Upper lobe of right lung (tissue), 1 donor: ENCODE results near the gene DPY30. TPM values are rescaled to one million over a fixed set of nuclear protein-coding genes. Genes with fewer than 3 reads are reported as not detected.
"Not testable (repeated sequence)": the region's sequence is repeated elsewhere in the genome, so short reads cannot be mapped to it uniquely, and the experiment has no call there.

Experiments used
- ATAC-seq: fragments of 200-7000 bp; cut with Tn5 transposase; one replicate; pipeline ENCODE4 v1.9.1; 2020; ENCODE audit warnings: mild to moderate bottlenecking, moderate library complexity
- DNase-seq: peaks from one replicate; pipeline ENCODE4 v3.0.0-alpha.2; 2020
- H3K27ac ChIP-seq: fragments of 200-600 bp; one replicate; pipeline ENCODE4 v1.8.0; 2022
- H3K27me3 ChIP-seq: fragments of 200-600 bp; one replicate; pipeline ENCODE4 v1.8.0; 2022; ENCODE audit warnings: mild to moderate bottlenecking
- H3K36me3 ChIP-seq: fragments of 200-600 bp; one replicate; pipeline ENCODE4 v1.8.0; 2022
- H3K4me1 ChIP-seq: fragments of 200-600 bp; one replicate; pipeline ENCODE4 v1.8.0; 2022
- H3K4me3 ChIP-seq: fragments of 200-600 bp; one replicate; pipeline ENCODE4 v1.8.0; 2022; ENCODE audit warnings: mild to moderate bottlenecking
- H3K9me3 ChIP-seq: fragments of 200-600 bp; one replicate; pipeline ENCODE4 v1.8.0; 2022
- CTCF ChIP-seq: fragments of 200-600 bp; IDR thresholded peaks from one replicate; pipeline ENCODE4 v1.8.0; 2022; ENCODE audit warnings: antibody characterized with exemption
- intact Hi-C: fragments of 100-400 bp; cut with DNase I; formaldehyde crosslinking; loops from one replicate; pipeline ENCODE4 v1.11.0; 2022
- total RNA-seq: library from RNA; stranded (reverse); fragmentation: NEBNext Ultra II Directional; extraction: Animal tissue kit (Norgen Biotek cat#: 25700); gene quantifications from one replicate; pipeline ENCODE4 v1.2.1, GENCODE V29; 2021
- donor health status: DM: no; HTN: yes; CAD: no; lungs with severe emphysema.

The DPY30 gene
- total RNA-seq, 1 donor from 2014 or later: 53.7 TPM

GRCh38 chr2:32051836-32052439 is 12.3 kb upstream of the DPY30 start:
- intact Hi-C loops: no loop called here

GRCh38 chr2:32043561-32043960 is 4.0 kb upstream of the DPY30 start:
- H3K27ac ChIP-seq: no peak overlapping the region
- no peak for TF ChIP-seq CTCF
- H3K36me3 ChIP-seq: no peaks in the 10 kb centered on the region
- ATAC-seq: no peak
- DNase-seq: peak; percentile 9
- intact Hi-C loops: no loop called here
- H3K4me3 ChIP-seq: no peak overlapping the region
- peaks cover 6% of the 10 kb centered on the region for H3K4me1 ChIP-seq
- no peaks in the 10 kb centered on the region for H3K27me3 ChIP-seq
- H3K9me3 ChIP-seq: no peaks in the 10 kb centered on the region

More at GRCh38 chr2:32051836-32052439, 12.3 kb upstream of the DPY30 start:
- TF ChIP-seq CTCF: no peak
- DNase-seq (no peak), ATAC-seq (no peak)
- Histone ChIP-seq H3K36me3 (no peaks in the 10 kb centered on the region), H3K4me1 (no peaks in the 10 kb centered on the region), H3K9me3 (no peaks in the 10 kb centered on the region), H3K27me3 (no peaks in the 10 kb centered on the region), H3K27ac (no peak overlapping the region), H3K4me3 (no peak overlapping the region)

GRCh38 chr2:32034198-32034887 is 5.3 kb downstream of the DPY30 start:
- H3K4me1 ChIP-seq, intact Hi-C loops, DNase-seq, H3K27ac ChIP-seq, ATAC-seq, H3K27me3 ChIP-seq, H3K4me3 ChIP-seq, H3K9me3 ChIP-seq: not testable (repeated sequence)
- H3K36me3 ChIP-seq: peaks cover 28% of the 10 kb centered on the region

GRCh38 chr2:32018789-32019482 is 20.7 kb downstream of the DPY30 start:
- intact Hi-C loops, H3K4me3 ChIP-seq, H3K27me3 ChIP-seq, H3K9me3 ChIP-seq, ATAC-seq, DNase-seq, H3K4me1 ChIP-seq, H3K27ac ChIP-seq: not testable (repeated sequence)
- peaks cover 44% of the 10 kb centered on the region for H3K36me3 ChIP-seq

- intact Hi-C loops: no loop called here
- ATAC-seq (no peak), DNase-seq (no peak)
- peaks cover 10% of the 10 kb centered on the region for H3K4me1 ChIP-seq
- H3K27ac ChIP-seq: no peak overlapping the region
- H3K9me3 ChIP-seq: no peaks in the 10 kb centered on the region
- H3K27me3 ChIP-seq: no peaks in the 10 kb centered on the region
- no peak overlapping the region for H3K4me3 ChIP-seq
- no peak for TF ChIP-seq CTCF
- H3K36me3 ChIP-seq: peaks cover 5% of the 10 kb centered on the region
Measured at GRCh38 chr2:32012872-32013271, 26.7 kb downstream of the DPY30 start.

GRCh38 chr2:32011485-32011960 is 28.1 kb downstream of the DPY30 start:
- TF ChIP-seq CTCF: no peak
- DNase-seq (no peak), ATAC-seq (no peak)
- Histone ChIP-seq H3K36me3 (no peaks in the 10 kb centered on the region), H3K9me3 (no peaks in the 10 kb centered on the region), H3K4me3 (peak overlapping the region; percentile 94), H3K27ac (peak overlapping the region; percentile 90), H3K4me1 (peaks cover 12% of the 10 kb centered on the region), H3K27me3 (no peaks in the 10 kb centered on the region)
- intact Hi-C loops: no loop called here
